Endothelial cell of umbilical vein (primary cell): ENCODE results near the gene COX7A2L. TPM values are rescaled to one million over a fixed set of nuclear protein-coding genes. Genes with fewer than 3 reads are reported as not detected.

Experiments used
- BruUV-seq: library from RNA; stranded (reverse); fragments of 400-500 nt; replicated peaks from 2 replicates; lab custom pipeline; 2021; lab: Mats Ljungman, UMichigan
- CTCF ChIA-PET: fragments of 300-600, 350-600 bp; sonication (Branson Sonifier 250); formaldehyde crosslinking; loops from one replicate; lab custom pipeline; 2021; ENCODE audit warnings: antibody characterized with exemption, inconsistent platforms; lab: Charles Lee
- POLR2A ChIA-PET: fragments of 300-600, 350-600 bp; sonication (Branson Sonifier 250); formaldehyde crosslinking; loops from one replicate; lab custom pipeline; 2021; ENCODE audit warnings: antibody characterized with exemption, inconsistent platforms; lab: Charles Lee
- DNase-seq: peaks from one replicate; pipeline ENCODE4 v3.0.0-alpha.2; 2011; ENCODE audit warnings: low read depth, low spot score
- FAIRE-seq: peaks from 2 replicates; lab custom pipeline; 2011; peaks lifted over from hg19 to GRCh38; lab: Jason Lieb, UNC
- H2AFZ ChIP-seq: 2 replicates; pipeline ENCODE4 v1.6.0; 2012; ENCODE audit warnings: low read depth, low read length, control low read depth, inconsistent platforms
- H3K27ac ChIP-seq: 2 replicates; pipeline ENCODE4 v1.5.1; 2011; ENCODE audit warnings: low read depth, mild to moderate bottlenecking, control low read depth, low read length, moderate library complexity; ENCODE audit not compliant: insufficient read depth
- H3K27me3 ChIP-seq, 2 experiments: 2 replicates each; pipeline versions ENCODE4 v1.6.0 to v1.6.1; 2011; ENCODE audit warnings: low read length in 2 of 2, mixed read lengths in 1 of 2; ENCODE audit not compliant: control insufficient read depth in 2 of 2, insufficient read depth in 2 of 2
- H3K36me3 ChIP-seq, 2 experiments: 2 replicates in 1 of 2; 3 replicates in 1 of 2; pipeline ENCODE4 v1.5.1; 2011; ENCODE audit warnings: low read length in 2 of 2, mild to moderate bottlenecking in 1 of 2, moderate library complexity in 1 of 2; ENCODE audit not compliant: control insufficient read depth in 2 of 2, insufficient read depth in 2 of 2; ENCODE audit errors: extremely low read depth in 1 of 2
- H3K4me1 ChIP-seq: 3 replicates; pipeline ENCODE4 v1.5.1; 2011; ENCODE audit warnings: mild to moderate bottlenecking, low read length; ENCODE audit not compliant: control insufficient read depth, insufficient read depth; ENCODE audit errors: extremely low read depth
- H3K4me2 ChIP-seq: 2 replicates; pipeline ENCODE4 v1.6.1; 2011; ENCODE audit warnings: low read length, control low read depth, mixed read lengths; ENCODE audit not compliant: insufficient read depth
- H3K4me3 ChIP-seq, 3 experiments: fragments of 200-600 bp in 1 of 3; sonication (generic), shearing (Covaris generic) in 1 of 3; replicated peaks in 1 of 3; 2 replicates each; pipeline ENCODE4 v1.5.1; 2011 to 2016; ENCODE audit warnings: control low read depth in 3 of 3, low read length in 3 of 3, mild to moderate bottlenecking in 2 of 3, inconsistent platforms in 1 of 3, low read depth in 1 of 3, moderate library complexity in 1 of 3; ENCODE audit not compliant: insufficient read depth in 1 of 3
- H3K79me2 ChIP-seq: 2 replicates; pipeline ENCODE4 v1.6.0; 2012; ENCODE audit warnings: low read length, inconsistent platforms; ENCODE audit not compliant: control insufficient read depth, insufficient read depth
- H3K9ac ChIP-seq: replicated peaks from 2 replicates; pipeline ENCODE3; 2011; ENCODE audit warnings: low read length, control low read depth; ENCODE audit not compliant: insufficient read depth; ENCODE audit errors: extremely low read depth
- H3K9me1 ChIP-seq: replicated peaks from 3 replicates; pipeline ENCODE4 v1.6.0; 2011; ENCODE audit warnings: mild to moderate bottlenecking, low read length; ENCODE audit not compliant: control insufficient read depth, insufficient read depth; ENCODE audit errors: extremely low read depth
- H3K9me3 ChIP-seq: replicated peaks from 2 replicates; pipeline ENCODE4 v1.5.1; 2012; ENCODE audit warnings: low read length, inconsistent platforms; ENCODE audit not compliant: control insufficient read depth, insufficient read depth
- H4K20me1 ChIP-seq: replicated peaks from 2 replicates; pipeline ENCODE3; 2011; ENCODE audit warnings: mild to moderate bottlenecking, low read length; ENCODE audit not compliant: control insufficient read depth, insufficient read depth; ENCODE audit errors: extremely low read depth
- CTCF ChIP-seq, 2 donors: IDR thresholded peaks; 1 replicate in 1 of 2; 2 replicates in 1 of 2; pipeline ENCODE4 v1.5.1; 2011; ENCODE audit warnings: low read length in 2 of 2, mild to moderate bottlenecking in 2 of 2, moderate library complexity in 2 of 2, control low read depth in 1 of 2, inconsistent platforms in 1 of 2, low read depth in 1 of 2; ENCODE audit not compliant: insufficient read depth in 1 of 2; ENCODE audit errors: extremely low read depth in 1 of 2
- EZH2 ChIP-seq: IDR thresholded peaks from 2 replicates; pipeline ENCODE4 v1.6.1; 2012; ENCODE audit warnings: borderline replicate concordance, low read depth, mild to moderate bottlenecking, moderate library complexity, low read length, inconsistent platforms; ENCODE audit not compliant: severe bottlenecking
- FOS ChIP-seq: IDR thresholded peaks from 2 replicates; pipeline ENCODE4 v1.6.1; 2011; ENCODE audit warnings: mild to moderate bottlenecking, low read length, moderate library complexity, borderline replicate concordance; ENCODE audit not compliant: insufficient read depth
- GATA2 ChIP-seq: IDR thresholded peaks from 2 replicates; pipeline ENCODE4 v1.7.0; 2011; ENCODE audit warnings: low read depth, mild to moderate bottlenecking, moderate library complexity, mixed read lengths, low read length; ENCODE audit not compliant: insufficient read length, insufficient read depth
- JUN ChIP-seq: IDR thresholded peaks from 2 replicates; pipeline ENCODE4 v1.6.1; 2011; ENCODE audit warnings: borderline replicate concordance, low read depth; ENCODE audit not compliant: insufficient read length, insufficient read depth
- MAX ChIP-seq: IDR thresholded peaks from 2 replicates; pipeline ENCODE4 v1.6.1; 2011; ENCODE audit not compliant: insufficient read depth, insufficient read length
- MYC ChIP-seq: IDR thresholded peaks from one replicate; pipeline ENCODE4 v1.6.1; 2011; ENCODE audit warnings: mild to moderate bottlenecking, low read depth, low read length
- POLR2A ChIP-seq: IDR thresholded peaks from 2 replicates; pipeline ENCODE4 v1.6.1; 2012; ENCODE audit warnings: low read depth, mild to moderate bottlenecking, control low read depth, low read length
- POLR2AphosphoS5 ChIP-seq: IDR thresholded peaks from 2 replicates; pipeline ENCODE4 v1.6.1; 2012; ENCODE audit warnings: low read depth, mild to moderate bottlenecking, control low read depth, low read length, moderate library complexity; ENCODE audit not compliant: insufficient read depth
- dilution Hi-C: fragments of 300-500 bp; cut with MboI; formaldehyde crosslinking; loops from one replicate; pipeline ENCODE4 v1.15.0; 2019; ENCODE audit warnings: low sequenced_read_pairs; ENCODE audit not compliant: extremely low pct_ligation_motif_present
- intact Hi-C: fragments of 100-400 bp; cut with micrococcal nuclease; formaldehyde crosslinking; loops from one replicate; pipeline ENCODE4 v1.10.0; 2022
- polyA plus RNA-seq, 4 experiments: library from polyadenylated mRNA; depleted of rRNA in 3 of 4; stranded (reverse) in 3 of 4; unstranded in 1 of 4; fragments of >200 nt; gene quantifications; 2 replicates each; pipeline versions ENCODE4 v1.2.1 to v1.2.3, GENCODE V29; 2011 to 2012; ENCODE audit warnings: missing spikeins in 1 of 4
- total RNA-seq: library from RNA; stranded (reverse); gene quantifications from 2 replicates; pipeline ENCODE4 v1.2.3, GENCODE V29; 2021

COX7A2L gene
- total and polyA plus RNA-seq, 2 donors (not counting 3 experiments of a cell fraction or from before 2014, with no cell fraction given) = 94.2 to 119 TPM

GRCh38 chr2:42367835-42368234 lies 6.8 kb upstream of the COX7A2L start:
- no peak overlapping the region for H2AFZ ChIP-seq
- no peaks in the 10 kb centered on the region for H3K4me1 ChIP-seq
- POLR2A ChIA-PET = no interaction called here
- BruUV-seq = no TSS peak
- intact Hi-C loops = no loop called here
- no peak overlapping the region for H3K9ac ChIP-seq
- H3K36me3 ChIP-seq = no peaks in the 10 kb centered on the region
- H4K20me1 ChIP-seq = no peaks in the 10 kb centered on the region
- H3K4me3 ChIP-seq = no peak overlapping the region
- no peaks in the 10 kb centered on the region for H3K9me3 ChIP-seq
- H3K27me3 ChIP-seq = peaks cover 6 to 10% of the 10 kb centered on the region in 2 experiments
- dilution Hi-C loops = no loop called here
- no peak for TF ChIP-seq EZH2
- TF ChIP-seq CTCF (IDR thresholded peaks at IDR 0.05; ENCODE audit: extremely low read depth in 1 of 2, insufficient read depth in 1 of 2, low read depth in 1 of 2, low read length in 2 of 2) = no peak
- TF ChIP-seq MAX = no peak
- TF ChIP-seq MYC = no peak
- TF ChIP-seq GATA2 = no peak
- TF ChIP-seq POLR2AphosphoS5 = no peak
- no peak for TF ChIP-seq FOS
- TF ChIP-seq POLR2A = no peak
- no peak for TF ChIP-seq JUN
- no peak overlapping the region for H3K4me2 ChIP-seq
- DNase-seq (no peak), FAIRE-seq (no peak)
- H3K79me2 ChIP-seq = no peaks in the 10 kb centered on the region
- CTCF ChIA-PET = interaction anchor here (2.1 kb wide), 1 partner anchor 15 kb away, joined by 5 read pairs; no protein-coding TSS in a partner anchor
- H3K27ac ChIP-seq = no peak overlapping the region
- H3K9me1 ChIP-seq = no peaks in the 10 kb centered on the region
